GM21576 (cell line): ENCODE measurements around the gene MEGF6.
"Not testable (repeated sequence)": the region's sequence is repeated elsewhere in the genome, so short reads cannot be mapped to it uniquely, and the experiment has no call there.

Experiments used
- ATAC-seq: cut with Tn5 transposase; IDR thresholded peaks from one replicate; pipeline ENCODE4 v1.9.1; 2021; ENCODE audit warnings: mild to moderate bottlenecking, moderate library complexity; ENCODE audit not compliant: unreplicated experiment

The MEGF6 gene

GRCh38 chr1:3596663-3597598 is 14.4 kb downstream of the MEGF6 start:
- no peak for ATAC-seq

GRCh38 chr1:3595949-3596348 is 15.4 kb downstream of the MEGF6 start:
- no peak for ATAC-seq

GRCh38 chr1:3594706-3595377 is 16.5 kb downstream of the MEGF6 start:
- no peak for ATAC-seq

GRCh38 chr1:3593745-3594144 is 17.6 kb downstream of the MEGF6 start:
- no peak for ATAC-seq

- ATAC-seq: no peak
These were observed 18.0 kb downstream of the MEGF6 start for GRCh38 chr1:3593334-3593733.

GRCh38 chr1:3590951-3591865 is 20.1 kb downstream of the MEGF6 start:
- ATAC-seq: no peak

- ATAC-seq: no peak
These were observed 21.1 kb downstream of the MEGF6 start for GRCh38 chr1:3590139-3590763.

- ATAC-seq: no peak
These were observed 22.9 kb downstream of the MEGF6 start for GRCh38 chr1:3588395-3588794.

GRCh38 chr1:3586986-3587759 is 24.1 kb downstream of the MEGF6 start:
- no peak for ATAC-seq

GRCh38 chr1:3585940-3586568 is 25.3 kb downstream of the MEGF6 start:
- no peak for ATAC-seq

- ATAC-seq: not testable (repeated sequence)
These were observed 25.9 kb downstream of the MEGF6 start for GRCh38 chr1:3585353-3585868.

- ATAC-seq: no peak
These were observed 26.4 kb downstream of the MEGF6 start for GRCh38 chr1:3584915-3585314.

GRCh38 chr1:3583751-3584150 is 27.6 kb downstream of the MEGF6 start:
- not testable (repeated sequence) for ATAC-seq

- ATAC-seq: no peak
These were observed 29.8 kb downstream of the MEGF6 start for GRCh38 chr1:3581296-3582036.

GRCh38 chr1:3580231-3580630 is 31.1 kb downstream of the MEGF6 start:
- no peak for ATAC-seq

GRCh38 chr1:3579626-3580025 is 31.7 kb downstream of the MEGF6 start:
- no peak for ATAC-seq

- no peak for ATAC-seq
These were observed 32.4 kb downstream of the MEGF6 start for GRCh38 chr1:3578906-3579305.

- ATAC-seq: no peak
These were observed 32.9 kb downstream of the MEGF6 start for GRCh38 chr1:3578433-3578805.
